ENCODE data around the gene OR6K3. TPM values are rescaled to one million over a fixed set of nuclear protein-coding genes. Genes with fewer than 3 reads are reported as not detected.
"Not testable (repeated sequence)": the region's sequence is repeated elsewhere in the genome, so short reads cannot be mapped to it uniquely, and the experiment has no call there.

Gene OR6K3
- total RNA-seq, result not detected in 2 replicates

DNA sequence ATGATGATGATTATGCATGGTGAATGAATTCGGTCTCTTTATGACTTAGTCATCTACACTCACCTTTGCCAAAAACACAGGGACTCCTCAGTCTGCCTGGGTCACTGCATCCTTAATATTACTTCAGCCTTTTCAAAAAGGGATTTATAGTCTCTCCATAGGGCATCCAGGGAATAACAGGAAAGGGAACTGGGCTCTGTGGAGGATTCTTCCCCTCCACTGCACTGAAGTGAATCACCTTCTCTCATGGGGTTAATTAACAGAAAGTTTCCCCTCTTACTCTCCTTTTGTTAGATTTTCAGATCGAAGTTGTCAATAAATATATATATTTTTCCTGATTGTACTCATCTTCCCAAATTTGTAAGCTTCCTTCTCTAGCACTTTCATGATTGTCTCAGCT is at the start of gene OR6K3:
TSS of gene OR6K3 (minus strand) at position 101 of the 400 bp plus-strand sequence. CDS start 2,605 bp downstream, outside the sequence.
- DNase-seq (ENCODE audit: extremely low read depth, low read depth, low spot score), result no peak

DNA sequence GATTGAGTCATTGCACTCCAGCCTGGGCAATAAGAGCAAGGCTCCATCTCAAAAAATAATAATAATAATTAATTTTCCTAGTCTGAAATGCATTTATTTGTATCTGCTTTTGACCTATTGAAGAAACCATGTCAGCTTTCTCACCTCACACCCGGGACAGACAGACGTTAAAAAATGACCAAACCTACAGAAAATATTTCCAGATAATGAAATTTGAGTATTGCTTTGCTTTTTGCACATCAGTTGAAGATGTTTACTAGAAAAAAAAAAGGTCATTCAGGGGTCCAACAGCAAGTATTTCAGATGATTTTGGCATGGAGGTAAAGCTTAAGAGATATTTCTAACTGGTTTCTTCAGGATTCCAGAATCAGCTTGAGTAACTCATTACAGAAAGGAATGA is 33.9 kb upstream of the OR6K3 start, which contains the start of gene OR6K6:
TSS of gene OR6K6 (plus strand) at position 301 of the 400 bp plus-strand sequence. CDS start 168 bp downstream, outside the sequence.
- DNase-seq (ENCODE audit: extremely low read depth, low read depth, low spot score), result no peak

DNA sequence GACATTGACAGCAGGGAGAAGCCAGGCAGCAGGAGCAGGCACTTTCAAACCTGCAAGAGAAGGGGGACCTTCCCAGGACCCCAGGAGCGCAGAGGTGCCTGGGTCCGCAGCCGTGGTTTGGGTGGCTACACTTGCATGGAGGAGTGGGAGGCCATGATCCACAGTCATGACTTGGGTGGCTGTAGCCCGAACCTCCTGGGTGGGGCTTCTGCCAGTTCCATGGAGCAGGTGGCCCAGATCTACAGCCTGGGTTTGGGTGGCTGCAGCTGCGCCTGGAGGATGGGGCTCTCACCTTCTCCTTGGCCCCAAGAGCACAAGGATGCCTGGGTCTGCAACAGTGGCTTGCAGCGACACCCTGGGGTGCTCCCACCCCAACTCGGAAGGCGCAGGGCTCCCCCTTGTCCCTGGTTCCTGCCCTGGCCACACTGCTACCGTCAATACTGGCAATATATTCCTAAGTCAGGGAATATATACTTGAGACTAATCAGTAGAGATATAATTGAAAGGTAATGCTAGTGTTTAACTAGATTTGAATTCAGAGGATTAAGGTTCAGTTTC is 31.7 kb upstream of the OR6K3 start:
- DNase-seq (ENCODE audit: extremely low read depth, low read depth, low spot score), result no peak

DNA sequence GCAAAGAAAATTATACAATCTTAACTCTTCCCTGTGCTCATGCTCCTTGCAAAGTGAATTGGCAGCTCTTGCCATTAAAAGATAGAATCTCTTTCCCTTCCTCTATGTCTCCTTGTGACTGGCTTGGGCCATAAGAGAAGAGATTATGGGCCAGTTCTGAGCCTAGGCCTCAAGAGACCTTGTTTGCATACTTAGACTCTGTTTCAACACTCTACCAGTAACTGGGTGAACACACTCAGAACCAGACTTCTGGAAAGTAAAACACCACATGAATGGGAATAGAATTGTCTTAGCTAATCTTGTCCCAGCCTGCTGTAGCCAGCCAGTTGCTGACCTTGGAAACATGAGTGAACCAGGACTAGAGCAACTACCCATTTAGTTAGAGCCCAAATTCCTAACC is 15.3 kb upstream of the OR6K3 start:
- DNase-seq (ENCODE audit: extremely low read depth, low read depth, low spot score), result no peak

- DNase-seq (ENCODE audit: extremely low read depth, low read depth, low spot score), result no peak
These were observed 12.0 kb upstream of the OR6K3 start for GRCh38 chr1:158732524-158732923.

DNA sequence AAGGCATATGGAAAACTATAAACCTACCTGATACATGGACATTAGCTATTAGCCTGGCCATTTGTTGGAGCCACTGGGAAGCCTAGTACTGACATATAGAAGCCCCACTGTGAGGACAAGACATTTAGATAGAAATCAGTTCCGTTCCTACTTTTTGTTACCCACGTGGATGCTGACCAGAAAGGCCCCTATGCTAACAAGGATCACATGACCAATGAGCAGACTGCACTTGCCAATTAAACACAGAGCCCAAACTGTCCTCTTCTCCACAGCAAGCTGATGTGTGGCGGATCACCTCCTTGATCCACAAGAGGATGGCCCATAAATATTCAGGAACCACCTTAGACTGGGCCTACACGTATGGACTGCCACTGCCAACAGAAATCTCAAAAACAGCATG is 11.2 kb upstream of the OR6K3 start:
- DNase-seq (ENCODE audit: extremely low read depth, low read depth, low spot score), result no peak

GRCh38 chr1:158730453-158730852 is 9.9 kb upstream of the OR6K3 start:
- DNase-seq (ENCODE audit: extremely low read depth, low read depth, low spot score), result no peak

- no peak for DNase-seq (ENCODE audit: extremely low read depth, low read depth, low spot score)
These were observed 8.1 kb upstream of the OR6K3 start for GRCh38 chr1:158728510-158729225.

DNA sequence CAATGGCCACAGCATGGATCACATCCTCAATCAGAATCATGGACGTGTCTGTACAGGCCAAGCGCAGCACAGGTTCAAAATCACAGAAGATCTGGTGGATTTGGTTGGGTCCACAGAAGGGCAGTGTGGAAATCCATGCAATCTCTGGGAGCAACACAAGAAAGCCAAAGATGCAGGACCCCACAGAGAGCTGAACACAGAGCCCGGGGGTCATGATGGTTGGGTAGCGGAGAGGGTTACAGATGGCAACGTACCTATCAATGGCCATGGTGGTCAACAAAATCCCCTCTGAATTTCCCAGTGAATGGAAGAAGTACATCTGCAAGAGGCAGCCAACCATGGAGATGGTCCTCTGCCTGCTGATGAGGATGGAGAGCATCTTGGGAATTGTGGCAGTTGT is 3.9 kb upstream of the OR6K3 start:
- no peak for DNase-seq (ENCODE audit: extremely low read depth, low read depth, low spot score)

- DNase-seq (ENCODE audit: extremely low read depth, low read depth, low spot score), result no peak
These were observed 856 bp downstream of the OR6K3 start for GRCh38 chr1:158719664-158720063.

GRCh38 chr1:158717344-158717743 is 3.2 kb downstream of the OR6K3 start:
- no peak for DNase-seq (ENCODE audit: extremely low read depth, low read depth, low spot score)

DNA sequence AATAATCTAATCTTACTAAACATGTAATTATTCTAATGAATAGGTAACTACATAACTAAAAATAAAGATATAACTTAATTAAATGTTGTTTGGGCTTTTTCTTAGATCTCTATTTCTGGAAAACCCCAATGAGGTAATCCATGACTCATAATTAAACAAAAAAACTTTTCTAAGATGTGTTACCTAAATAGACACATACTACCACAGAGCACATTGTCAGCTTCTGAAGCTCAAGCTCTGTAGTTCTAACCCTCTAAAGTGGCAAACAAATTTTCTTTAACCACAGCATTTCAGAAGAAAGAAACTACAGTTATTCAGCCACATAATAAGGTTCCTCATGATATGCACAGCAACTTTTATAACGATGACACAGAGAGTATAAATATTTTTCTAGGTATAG is 4.2 kb downstream of the OR6K3 start:
- no peak for DNase-seq (ENCODE audit: extremely low read depth, low read depth, low spot score)

DNA sequence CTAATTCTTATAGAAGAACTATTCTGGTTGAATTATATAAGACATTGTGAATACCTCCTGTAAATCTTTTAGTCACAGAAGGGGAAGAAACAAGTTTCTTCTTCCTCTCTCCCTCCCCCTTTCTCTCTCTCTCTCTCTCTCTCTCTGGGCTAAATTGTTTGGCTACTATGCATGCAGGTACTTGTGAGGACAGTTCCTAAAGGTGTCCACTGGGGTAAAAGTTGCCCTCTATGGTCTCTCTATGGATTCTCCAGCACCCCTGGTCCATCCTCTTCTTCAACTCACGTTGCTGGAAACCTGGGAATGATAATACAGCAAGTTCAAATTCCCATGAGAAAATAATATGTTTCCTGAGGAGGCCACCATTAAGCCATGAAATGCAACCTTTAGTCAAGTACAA is 5.8 kb downstream of the OR6K3 start:
- no peak for DNase-seq (ENCODE audit: extremely low read depth, low read depth, low spot score)

DNA sequence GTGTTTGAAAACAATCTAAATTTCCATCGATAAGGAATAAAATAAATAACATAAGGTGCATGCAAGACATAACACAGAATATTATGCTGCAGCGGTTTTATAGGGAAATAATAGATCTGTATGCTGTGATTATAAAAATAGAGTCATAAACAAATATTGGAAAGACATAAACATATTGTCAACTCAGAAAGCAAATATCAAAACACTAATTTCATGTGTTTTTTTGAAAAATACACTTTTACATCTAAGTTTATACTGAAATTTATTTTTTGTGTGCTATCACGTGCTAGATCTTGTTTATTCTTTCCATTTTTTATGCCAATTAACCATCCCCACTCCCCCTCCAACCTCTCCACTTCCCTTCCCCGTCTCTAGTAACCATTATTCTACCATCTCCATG is 9.4 kb downstream of the OR6K3 start:
- DNase-seq (ENCODE audit: extremely low read depth, low read depth, low spot score), result no peak

DNA sequence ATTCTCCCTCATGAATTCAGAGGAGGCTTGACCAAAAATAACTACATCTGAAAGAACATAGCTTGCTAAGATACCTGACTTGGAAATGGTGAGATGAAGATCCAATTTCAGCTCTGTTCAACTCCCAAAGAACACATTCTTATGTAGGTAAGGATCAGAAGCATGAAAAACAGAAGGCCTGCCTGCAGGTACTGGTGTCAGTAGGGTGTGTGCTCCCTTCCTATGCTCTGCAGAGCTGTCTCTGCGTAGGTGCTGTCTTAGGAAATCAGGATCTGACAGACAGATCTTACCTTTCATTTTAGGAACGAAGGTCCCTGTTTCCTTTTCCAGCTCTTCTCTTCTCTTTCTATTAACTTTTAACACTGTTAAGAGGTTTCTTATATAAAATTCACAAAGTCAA is 14.4 kb downstream of the OR6K3 start:
- DNase-seq (ENCODE audit: extremely low read depth, low read depth, low spot score), result no peak

GRCh38 chr1:158700552-158700951 is 20.0 kb downstream of the OR6K3 start, which contains the start of gene OR6K2:
Gene OR6K2 (minus strand): TSS chr1:158700652. CDS start chr1:158700652, 0 bp downstream.
- DNase-seq (ENCODE audit: extremely low read depth, low read depth, low spot score), result no peak

GRCh38 chr1:158694596-158694995 is 25.9 kb downstream of the OR6K3 start:
- no peak for DNase-seq (ENCODE audit: extremely low read depth, low read depth, low spot score)

DNA sequence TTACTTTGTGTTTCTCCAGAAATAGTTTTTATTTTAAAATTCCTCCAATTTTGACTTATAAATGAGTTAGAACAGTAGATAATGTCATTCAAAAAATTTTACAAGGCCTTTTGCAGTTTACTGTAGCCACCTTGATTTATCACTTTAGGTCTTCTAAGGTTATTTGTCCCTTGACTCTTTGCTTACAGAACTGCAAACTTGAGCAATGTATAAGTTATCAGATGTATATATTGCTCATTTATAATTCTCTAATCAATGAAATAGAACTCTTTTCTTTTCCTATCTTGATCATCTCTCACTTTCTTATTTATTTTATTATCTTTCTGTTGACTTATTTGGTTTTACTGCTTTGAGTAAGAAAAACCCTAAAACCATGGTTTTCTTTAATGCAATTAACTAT is 28.2 kb downstream of the OR6K3 start:
- no peak for DNase-seq (ENCODE audit: extremely low read depth, low read depth, low spot score)

DNA sequence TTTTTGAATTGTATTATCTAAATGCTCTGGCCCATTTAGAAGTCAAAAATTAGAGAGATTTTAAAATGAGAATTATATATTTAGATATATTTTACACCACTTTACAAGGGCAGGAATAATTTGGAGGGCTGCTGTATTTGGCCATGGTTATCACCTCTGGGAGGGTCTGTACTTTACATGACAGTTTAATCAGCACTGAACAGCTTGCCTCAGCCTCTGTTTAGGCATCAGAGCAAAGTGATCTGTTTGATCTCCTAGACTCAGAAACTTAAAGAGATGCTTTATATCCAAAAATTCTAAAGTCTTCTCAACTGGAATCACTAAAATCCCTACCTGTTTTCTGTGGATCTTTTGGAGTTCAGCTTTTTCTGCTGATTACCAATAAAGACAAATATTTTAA is 28.6 kb downstream of the OR6K3 start:
- no peak for DNase-seq (ENCODE audit: extremely low read depth, low read depth, low spot score)

- DNase-seq (ENCODE audit: extremely low read depth, low read depth, low spot score), result not testable (repeated sequence)
These were observed 29.4 kb downstream of the OR6K3 start for GRCh38 chr1:158691149-158691548.

DNA sequence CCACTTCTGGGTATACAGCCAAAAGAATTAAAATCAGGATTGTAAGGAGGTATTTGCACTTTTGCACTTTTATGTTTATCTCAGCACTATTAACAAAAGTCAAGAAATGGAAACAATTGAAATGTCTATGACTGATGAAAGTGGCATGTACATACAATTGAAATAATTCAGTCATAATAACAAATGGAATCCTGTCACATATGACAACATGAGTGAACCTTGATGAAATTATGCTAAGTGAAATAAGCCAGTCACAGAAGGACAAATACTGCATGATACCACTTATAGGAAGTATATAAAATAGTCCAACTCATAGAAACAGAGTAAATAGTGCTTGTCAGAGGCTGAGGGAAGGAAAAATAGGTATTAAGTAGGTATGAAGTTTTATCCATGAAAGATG is 30.6 kb downstream of the OR6K3 start:
- DNase-seq (ENCODE audit: extremely low read depth, low read depth, low spot score), result no peak

- no peak for DNase-seq (ENCODE audit: extremely low read depth, low read depth, low spot score)
These were observed 31.4 kb downstream of the OR6K3 start for GRCh38 chr1:158689110-158689509.

All from glomerular endothelial cell (primary cell).